Body of pancreas (tissue), 4 donors: ENCODE data around the gene SARS2.

ENCODE experiments used
- POLR2A ChIP-seq, 3 donors: fragments of 450-650 bp; IDR thresholded peaks; one replicate each; pipeline ENCODE4 v1.6.1; 2016; ENCODE audit warnings: antibody characterized with exemption in 3 of 3, mild to moderate bottlenecking in 2 of 3
- TF ChIP-seq, protein P1 (sequence below), 7 experiments: fragments of 450-650 bp in 4 of 7; fragments of 200-600 bp in 3 of 7; sonication (generic) in 3 of 7; IDR thresholded peaks; one replicate each; pipeline ENCODE4 v1.5.1; 2016 to 2019; ENCODE audit warnings: antibody characterized with exemption in 7 of 7

- TF ChIP-seq, protein P1, sequence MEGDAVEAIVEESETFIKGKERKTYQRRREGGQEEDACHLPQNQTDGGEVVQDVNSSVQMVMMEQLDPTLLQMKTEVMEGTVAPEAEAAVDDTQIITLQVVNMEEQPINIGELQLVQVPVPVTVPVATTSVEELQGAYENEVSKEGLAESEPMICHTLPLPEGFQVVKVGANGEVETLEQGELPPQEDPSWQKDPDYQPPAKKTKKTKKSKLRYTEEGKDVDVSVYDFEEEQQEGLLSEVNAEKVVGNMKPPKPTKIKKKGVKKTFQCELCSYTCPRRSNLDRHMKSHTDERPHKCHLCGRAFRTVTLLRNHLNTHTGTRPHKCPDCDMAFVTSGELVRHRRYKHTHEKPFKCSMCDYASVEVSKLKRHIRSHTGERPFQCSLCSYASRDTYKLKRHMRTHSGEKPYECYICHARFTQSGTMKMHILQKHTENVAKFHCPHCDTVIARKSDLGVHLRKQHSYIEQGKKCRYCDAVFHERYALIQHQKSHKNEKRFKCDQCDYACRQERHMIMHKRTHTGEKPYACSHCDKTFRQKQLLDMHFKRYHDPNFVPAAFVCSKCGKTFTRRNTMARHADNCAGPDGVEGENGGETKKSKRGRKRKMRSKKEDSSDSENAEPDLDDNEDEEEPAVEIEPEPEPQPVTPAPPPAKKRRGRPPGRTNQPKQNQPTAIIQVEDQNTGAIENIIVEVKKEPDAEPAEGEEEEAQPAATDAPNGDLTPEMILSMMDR (IDR thresholded peaks at IDR 0.05): no peak
- TF ChIP-seq POLR2A (IDR thresholded peaks at IDR 0.05): no peak
Measured at GRCh38 chr19:38900202-38900629, 30.3 kb downstream of the SARS2 start.
